Right lobe of liver (tissue), 6 donors: ENCODE data around the gene DIAPH1. TPM values are rescaled to one million over a fixed set of nuclear protein-coding genes. Genes with fewer than 3 reads are reported as not detected.
"Not testable (repeated sequence)": the region's sequence is repeated elsewhere in the genome, so short reads cannot be mapped to it uniquely, and the experiment has no call there.

Experiments
- ATAC-seq, 4 donors: fragments of 200-7000 bp; cut with Tn5 transposase; one replicate each; pipeline ENCODE4 v1.9.1; 2020; ENCODE audit warnings: mild to moderate bottlenecking in 4 of 4, moderate library complexity in 4 of 4
- DNase-seq, 3 donors: peaks; one replicate each; pipeline ENCODE4 v3.0.0-alpha.2; 2020
- H3K27ac ChIP-seq, 3 donors: fragments of 200-600 bp; one replicate each; pipeline ENCODE4 v1.8.0; 2022
- H3K27me3 ChIP-seq, 2 donors: fragments of 200-600 bp; one replicate each; pipeline ENCODE4 v1.8.0; 2022
- H3K36me3 ChIP-seq, 4 donors: fragments of 200-600 bp; sonication (generic) in 1 of 4; one replicate each; pipeline versions ENCODE4 v1.5.1 to v1.8.0; 2017 to 2022; ENCODE audit warnings: control low read depth in 1 of 4
- H3K4me1 ChIP-seq, 4 donors: fragments of 200-600 bp; sonication (generic) in 1 of 4; one replicate each; pipeline versions ENCODE4 v1.5.1 to v1.8.0; 2017 to 2022; ENCODE audit warnings: control low read depth in 1 of 4
- H3K4me3 ChIP-seq, 3 donors: fragments of 200-600 bp; one replicate each; pipeline ENCODE4 v1.8.0; 2022
- H3K9me3 ChIP-seq, 4 donors: fragments of 200-600 bp; sonication (generic) in 1 of 4; one replicate each; pipeline versions ENCODE4 v1.5.1 to v1.8.0; 2017 to 2022; ENCODE audit warnings: control low read depth in 1 of 4
- POLR2A ChIP-seq: fragments of 450-650 bp; IDR thresholded peaks from one replicate; pipeline ENCODE4 v1.6.1; 2017; ENCODE audit warnings: antibody characterized with exemption, mild to moderate bottlenecking
- WGBS: methylation state at CpG from one replicate; pipeline ENCODE4 v1.1.6; 2018; ENCODE audit warnings: low coverage, low lambda C conversion rate; ENCODE audit not compliant: insufficient coverage; ENCODE audit errors: missing lambda C conversion rate; 5-methylcytosine and 5-hydroxymethylcytosine counted together
- intact Hi-C, 2 donors: fragments of 100-400 bp; cut with DNase I; formaldehyde crosslinking; loops; one replicate each; pipeline versions ENCODE4 v1.11.2 to v1.14.1; 2022
- total RNA-seq, 6 experiments: library from RNA; depleted of rRNA in 2 of 6; stranded (reverse); fragments of >200 nt in 2 of 6; fragmentation: NEBNext Ultra II Directional in 3 of 6; extraction: Animal tissue kit (Norgen Biotek cat#: 25700) in 3 of 6; gene quantifications; one replicate each; pipeline versions ENCODE4 v1.1.0 to v1.2.4, GENCODE V29; 2016 to 2023
- TF ChIP-seq, protein P1 (sequence below), 4 donors: fragments of 200-600 bp in 3 of 4; fragments of 450-650 bp in 1 of 4; IDR thresholded peaks; one replicate each; pipeline versions ENCODE4 v1.5.1 to v1.8.0; 2016 to 2022; ENCODE audit warnings: antibody characterized with exemption in 4 of 4, mild to moderate bottlenecking in 2 of 4
- donor health status: DM: no; HTN: yes; CAD: no.
- donor health status: DM: no; HTN: no; CAD: no.
- donor health status: DM: no; HTN: no; CAD: no.
- donor health status: DM: no; HTN: yes; CAD: no.
- donor health status: DM: no; HTN: yes; CAD: no.

DIAPH1 gene
- total RNA-seq, 6 experiments from 2014 or later, result 93.7 to 114 (median 107) TPM

DNA sequence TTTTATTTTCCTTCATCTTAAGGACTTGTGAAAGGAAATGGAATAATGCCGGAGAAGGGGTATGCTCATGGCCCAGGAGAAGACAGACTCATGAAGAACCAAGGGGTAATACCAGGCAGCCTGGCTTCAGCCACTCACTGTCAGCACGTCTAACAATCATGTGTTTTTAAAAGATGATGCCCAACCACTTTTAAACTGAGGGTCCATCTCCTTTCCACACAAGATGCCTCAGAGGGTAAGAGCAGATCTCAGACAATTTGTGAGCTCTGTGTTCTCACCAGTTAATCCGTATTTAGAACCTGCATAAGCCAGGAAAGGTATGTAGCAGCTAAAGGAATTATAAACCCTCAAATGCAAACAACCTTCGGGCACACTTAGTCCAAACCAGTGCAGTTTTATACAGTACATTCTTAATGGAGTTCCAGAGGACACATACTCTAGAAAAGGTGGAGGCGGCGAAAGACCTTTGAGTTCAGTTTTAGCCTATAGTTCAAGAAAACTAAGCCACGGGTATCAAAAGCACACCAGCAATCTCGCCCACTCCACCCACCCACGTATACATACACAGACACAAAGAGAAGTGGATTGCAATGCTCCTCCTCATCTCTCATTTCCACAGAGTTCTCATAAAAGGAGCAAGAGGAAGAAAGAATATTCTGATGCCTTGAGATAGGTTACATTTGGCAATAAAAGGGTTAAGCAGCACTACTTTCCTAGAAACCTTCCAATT lies 2.6 kb downstream of the DIAPH1 start:
- TF ChIP-seq POLR2A, result no peak
- TF ChIP-seq, protein P1, sequence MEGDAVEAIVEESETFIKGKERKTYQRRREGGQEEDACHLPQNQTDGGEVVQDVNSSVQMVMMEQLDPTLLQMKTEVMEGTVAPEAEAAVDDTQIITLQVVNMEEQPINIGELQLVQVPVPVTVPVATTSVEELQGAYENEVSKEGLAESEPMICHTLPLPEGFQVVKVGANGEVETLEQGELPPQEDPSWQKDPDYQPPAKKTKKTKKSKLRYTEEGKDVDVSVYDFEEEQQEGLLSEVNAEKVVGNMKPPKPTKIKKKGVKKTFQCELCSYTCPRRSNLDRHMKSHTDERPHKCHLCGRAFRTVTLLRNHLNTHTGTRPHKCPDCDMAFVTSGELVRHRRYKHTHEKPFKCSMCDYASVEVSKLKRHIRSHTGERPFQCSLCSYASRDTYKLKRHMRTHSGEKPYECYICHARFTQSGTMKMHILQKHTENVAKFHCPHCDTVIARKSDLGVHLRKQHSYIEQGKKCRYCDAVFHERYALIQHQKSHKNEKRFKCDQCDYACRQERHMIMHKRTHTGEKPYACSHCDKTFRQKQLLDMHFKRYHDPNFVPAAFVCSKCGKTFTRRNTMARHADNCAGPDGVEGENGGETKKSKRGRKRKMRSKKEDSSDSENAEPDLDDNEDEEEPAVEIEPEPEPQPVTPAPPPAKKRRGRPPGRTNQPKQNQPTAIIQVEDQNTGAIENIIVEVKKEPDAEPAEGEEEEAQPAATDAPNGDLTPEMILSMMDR (IDR thresholded peaks at IDR 0.05), result no peak
- DNase-seq (no peak), ATAC-seq (no peak)
- H3K9me3 ChIP-seq, result no peaks in the 10 kb centered on the region
- intact Hi-C loops, result no loop called here
- H3K27ac ChIP-seq, result peak overlapping the region; percentile 30 to 99 (median 98)
- H3K4me1 ChIP-seq, result peaks cover 0 to 63% (median 32%) of the 10 kb centered on the region in 4 donors
- H3K27me3 ChIP-seq, result no peaks in the 10 kb centered on the region
- H3K36me3 ChIP-seq, result peaks cover 0 to 8% (median 0%) of the 10 kb centered on the region in 4 donors
- WGBS, result 29% methylated on average over 9 of the region's 9 CpGs
- H3K4me3 ChIP-seq, result peak overlapping the region in 2 of 3 donors; percentile 17 to 93

DNA sequence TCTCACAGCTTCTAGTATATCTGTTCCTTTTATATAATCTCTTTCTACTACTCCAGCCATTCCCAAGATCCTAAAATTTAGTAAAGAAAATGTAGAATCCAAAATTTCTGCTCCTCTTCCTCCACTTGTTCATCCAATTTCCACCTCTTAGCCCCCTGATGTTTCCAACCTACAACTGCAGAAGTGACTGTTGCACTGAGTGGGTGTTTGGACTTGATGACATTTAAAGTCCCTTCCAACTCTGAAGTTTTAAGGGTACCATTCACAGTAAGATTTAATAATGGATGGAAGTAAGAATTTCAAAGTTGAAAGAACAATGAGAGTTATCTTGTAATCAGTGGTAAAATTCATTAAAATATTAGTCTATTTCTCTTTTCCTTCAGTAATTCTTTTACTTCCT lies 5.5 kb downstream of the DIAPH1 start:
- Histone ChIP-seq H3K27me3 (no peaks in the 10 kb centered on the region), H3K36me3 (no peaks in the 10 kb centered on the region), H3K4me3 (no peak overlapping the region), H3K27ac (no peak overlapping the region), H3K4me1 (peaks cover 0 to 68% (median 28%) of the 10 kb centered on the region in 4 donors), H3K9me3 (no peaks in the 10 kb centered on the region)
- no peak for DNase-seq
- TF ChIP-seq POLR2A, result no peak
- TF ChIP-seq, protein P1 (IDR thresholded peaks at IDR 0.05), result no peak
- intact Hi-C loops, result no loop called here
- ATAC-seq, result no peak

DNA sequence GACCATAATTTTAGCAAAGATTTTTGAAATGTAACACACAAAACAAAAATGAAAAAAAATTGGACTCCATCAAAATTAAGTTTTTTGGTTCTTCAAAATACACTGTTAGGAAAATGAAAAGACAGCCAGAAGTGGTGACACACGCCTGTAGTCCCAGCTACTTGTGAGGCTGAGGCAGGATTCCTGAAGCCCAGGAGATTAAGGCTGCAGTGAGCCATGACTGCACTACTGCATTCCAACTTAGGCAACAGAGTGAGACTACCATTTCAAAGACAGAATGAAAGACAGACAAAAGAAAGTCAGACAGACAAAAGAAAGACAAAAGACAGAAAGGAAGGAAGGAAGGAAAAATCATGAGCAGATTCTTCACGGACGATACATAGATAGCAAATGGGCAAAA lies 7.5 kb downstream of the DIAPH1 start:
- DNase-seq, result no peak
- H3K27me3 ChIP-seq, result no peaks in the 10 kb centered on the region
- no peak overlapping the region for H3K27ac ChIP-seq
- intact Hi-C loops, result no loop called here
- H3K9me3 ChIP-seq, result no peaks in the 10 kb centered on the region
- peaks cover 0 to 72% (median 29%) of the 10 kb centered on the region in 4 donors for H3K4me1 ChIP-seq
- no peak overlapping the region for H3K4me3 ChIP-seq
- TF ChIP-seq, protein P1 (IDR thresholded peaks at IDR 0.05), result no peak
- no peak for TF ChIP-seq POLR2A
- ATAC-seq, result no peak
- H3K36me3 ChIP-seq, result no peaks in the 10 kb centered on the region
- WGBS, result 68% methylated on average over 3 of the region's 3 CpGs

DNA sequence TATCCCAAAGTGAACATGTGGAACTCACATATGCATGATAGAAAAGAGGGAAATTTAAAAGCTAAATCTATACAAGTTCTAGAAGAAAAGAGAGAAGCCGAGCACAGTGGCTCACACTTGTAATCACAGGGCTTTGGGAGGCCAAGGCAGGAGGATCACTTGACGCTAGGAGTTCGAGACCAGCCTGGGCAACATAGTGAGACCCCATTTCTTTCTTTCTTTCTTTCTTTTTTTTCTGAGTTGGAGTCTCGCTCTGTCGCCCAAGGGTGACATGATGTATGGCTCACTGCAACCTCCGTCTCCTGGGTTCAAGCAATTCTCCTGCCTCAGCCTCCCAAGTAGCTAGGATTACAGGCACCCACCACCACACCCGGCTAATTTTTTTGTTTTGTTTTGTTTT lies 8.9 kb downstream of the DIAPH1 start:
- ATAC-seq, intact Hi-C loops, H3K4me3 ChIP-seq, H3K27me3 ChIP-seq, H3K9me3 ChIP-seq, H3K36me3 ChIP-seq, DNase-seq: not testable (repeated sequence)
- WGBS, result 83% methylated on average over 7 of the region's 7 CpGs
- Histone ChIP-seq H3K27ac (peak overlapping the region in 2 of 3 donors; percentile 71 to 96), H3K4me1 (peaks cover 0 to 76% (median 30%) of the 10 kb centered on the region in 4 donors)

DNA sequence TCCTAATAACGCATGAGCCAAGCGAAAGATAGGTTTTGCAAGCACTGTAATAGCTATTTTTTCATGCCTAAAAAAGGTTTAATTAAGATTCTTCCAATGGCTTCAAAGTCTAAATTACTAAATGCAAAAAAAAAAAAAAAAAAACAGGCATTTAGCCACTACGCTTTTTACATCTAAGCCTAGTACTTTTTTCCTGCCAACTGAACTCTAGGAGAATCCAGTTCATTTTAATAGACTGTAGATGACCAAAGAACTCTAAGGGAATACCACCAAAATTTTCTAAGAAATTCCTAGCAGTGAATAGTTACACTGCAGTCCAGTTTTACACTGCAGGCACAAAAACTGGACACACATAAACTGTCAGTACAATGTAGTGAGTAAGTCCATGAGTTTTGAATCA lies 9.8 kb downstream of the DIAPH1 start:
- Histone ChIP-seq H3K9me3 (no peaks in the 10 kb centered on the region), H3K27me3 (no peaks in the 10 kb centered on the region), H3K4me1 (peaks cover 0 to 80% (median 29%) of the 10 kb centered on the region in 4 donors), H3K27ac (peak overlapping the region in 2 of 3 donors; percentile 71 to 96), H3K4me3 (peak overlapping the region in 1 of 3 donors; percentile 20), H3K36me3 (no peaks in the 10 kb centered on the region)
- WGBS, result 21% methylated on average over 3 of the region's 3 CpGs
- ATAC-seq (peak in 3 of 4 donors; percentile 32 to 52 (median 34)), DNase-seq (no peak)
- intact Hi-C loops, result no loop called here
- no peak for TF ChIP-seq POLR2A
- TF ChIP-seq, protein P1 (IDR thresholded peaks at IDR 0.05), result no peak
